ENCODE measurements around the gene KLHL29. TPM values are rescaled to one million over a fixed set of nuclear protein-coding genes. Genes with fewer than 3 reads are reported as not detected.

The KLHL29 gene
- total and polyA plus RNA-seq, 2 of the 13 experiments (the other 11 are each of a cell fraction or from before 2014, with no cell fraction given) = 0.01 TPM; not detected in 1

DNA sequence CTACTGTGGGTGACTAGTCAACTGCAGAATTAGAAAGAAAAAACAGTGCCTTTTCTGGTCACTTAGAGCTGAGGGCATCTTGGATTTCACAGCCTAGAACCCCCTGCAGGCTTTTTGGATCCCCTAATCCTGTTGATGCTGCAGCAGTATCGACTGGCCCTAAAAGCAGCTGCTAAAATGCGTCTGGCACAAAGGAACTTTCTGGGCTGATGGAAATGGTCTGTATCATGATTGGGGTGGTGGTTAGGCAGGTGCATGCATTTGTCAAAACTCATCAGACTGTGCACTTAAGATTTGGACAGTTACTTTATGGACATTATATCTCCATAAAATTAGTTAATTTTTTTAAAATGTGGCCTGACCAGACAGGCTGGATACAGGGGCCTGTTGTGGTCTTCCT, 149.8 kb downstream of the KLHL29 start (continued):
- no peak for TF ChIP-seq NPAS2 (CRISPR knock-in tag; IDR thresholded peaks at IDR 0.05; ENCODE audit: borderline replicate concordance)
- no peak for TF ChIP-seq U2AF2 (IDR thresholded peaks at IDR 0.05; ENCODE audit: low read depth, low read length)
- no peak for TF ChIP-seq JUN (CRISPR knock-in tag; IDR thresholded peaks at IDR 0.05)
- no peak for TF ChIP-seq NCOA5 (CRISPR knock-in tag; IDR thresholded peaks at IDR 0.05)
- no peak for TF ChIP-seq GTF3A (CRISPR knock-in tag; conservative IDR thresholded peaks at IDR 0.05)
- no peak for TF ChIP-seq PHF20 (CRISPR knock-in tag; IDR thresholded peaks at IDR 0.05)
- TF ChIP-seq, protein P1, sequence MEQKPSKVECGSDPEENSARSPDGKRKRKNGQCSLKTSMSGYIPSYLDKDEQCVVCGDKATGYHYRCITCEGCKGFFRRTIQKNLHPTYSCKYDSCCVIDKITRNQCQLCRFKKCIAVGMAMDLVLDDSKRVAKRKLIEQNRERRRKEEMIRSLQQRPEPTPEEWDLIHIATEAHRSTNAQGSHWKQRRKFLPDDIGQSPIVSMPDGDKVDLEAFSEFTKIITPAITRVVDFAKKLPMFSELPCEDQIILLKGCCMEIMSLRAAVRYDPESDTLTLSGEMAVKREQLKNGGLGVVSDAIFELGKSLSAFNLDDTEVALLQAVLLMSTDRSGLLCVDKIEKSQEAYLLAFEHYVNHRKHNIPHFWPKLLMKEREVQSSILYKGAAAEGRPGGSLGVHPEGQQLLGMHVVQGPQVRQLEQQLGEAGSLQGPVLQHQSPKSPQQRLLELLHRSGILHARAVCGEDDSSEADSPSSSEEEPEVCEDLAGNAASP (CRISPR knock-in tag; IDR thresholded peaks at IDR 0.05; ENCODE audit: borderline replicate concordance) = no peak
- TF ChIP-seq ZNF644 (CRISPR knock-in tag; IDR thresholded peaks at IDR 0.05; ENCODE audit: low read depth) = no peak
- no peak for TF ChIP-seq ZNF615 (CRISPR knock-in tag; IDR thresholded peaks at IDR 0.05; ENCODE audit: borderline replicate concordance)
- TF ChIP-seq ZNF839 (CRISPR knock-in tag; IDR thresholded peaks at IDR 0.05; ENCODE audit: borderline replicate concordance) = no peak
- TF ChIP-seq MED1 (CRISPR knock-in tag; IDR thresholded peaks at IDR 0.05) = no peak

DNA sequence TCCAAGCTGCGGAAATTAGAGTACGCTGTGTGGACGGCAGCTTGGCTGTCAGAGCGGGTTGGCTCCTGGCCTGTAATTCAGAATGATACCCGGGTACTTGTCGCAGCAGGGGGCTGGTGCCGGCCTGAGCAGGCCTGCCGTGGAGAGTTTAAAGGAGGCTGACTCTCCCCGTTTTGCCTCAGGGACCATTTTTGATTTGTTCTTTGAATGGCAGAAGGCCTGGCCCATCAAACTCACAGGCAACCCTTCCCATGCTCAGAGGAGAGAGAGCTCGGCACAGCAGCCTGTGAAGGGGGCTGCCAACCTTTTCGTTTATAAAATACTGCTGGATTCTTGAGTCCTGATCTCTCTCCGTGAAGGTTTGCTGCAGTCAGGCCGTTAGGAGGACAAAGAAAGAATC, 151.3 kb downstream of the KLHL29 start:
- Histone ChIP-seq H3K9ac (ENCODE audit: insufficient read depth, low read depth, low read length) (no peak overlapping the region), H2AFZ (ENCODE audit: low read length) (no peak overlapping the region), H3K27ac (ENCODE audit: extremely low read length, insufficient read depth, low read length) (no peak overlapping the region), H4K20me1 (ENCODE audit: insufficient read depth, low read length) (no peaks in the 10 kb centered on the region), H3K4me1 (ENCODE audit: insufficient read depth, low read length) (peaks cover 11% of the 10 kb centered on the region; the same call in 1 of the 2 replicates), H3K4me2 (ENCODE audit: low read depth, low read length) (no peak overlapping the region), H3K27me3 (ENCODE audit: control insufficient read depth in 1 of 2, insufficient read depth in 2 of 2, low read length in 2 of 2) (peaks cover 1 to 69% of the 10 kb centered on the region in 2 experiments), H3K9me3 (ENCODE audit: low read length) (no peaks in the 10 kb centered on the region), H3K79me2 (ENCODE audit: insufficient read depth, low read length) (no peaks in the 10 kb centered on the region), H3K4me3 (replicated peaks in 1 of 3; ENCODE audit: insufficient read depth in 1 of 3, low read depth in 2 of 3, low read length in 3 of 3) (no peak overlapping the region), H3K36me3 (replicated peaks in 1 of 2; ENCODE audit: control insufficient read depth in 1 of 2, insufficient read depth in 2 of 2, low read length in 2 of 2) (no peaks in the 10 kb centered on the region)
- no TSS peak for BruUV-seq (replicated peaks)
- 28% methylated on average over 13 of the region's 13 CpGs for WGBS (ENCODE audit: low lambda C conversion rate)
- POLR2A ChIA-PET = no interaction called here
- FAIRE-seq (no peak), DNase-seq (ENCODE audit: low spot score) (no peak), ATAC-seq (no peak)
- in situ Hi-C loops (cut with HindIII; ENCODE audit: extremely low pct_ligation_motif_present, low pct_unique_long_range_greater_than_20kb) (no loop called here), intact Hi-C loops (cut with micrococcal nuclease; ENCODE audit: unreplicated experiment) (no loop called here)
- CTCF ChIA-PET (ENCODE audit: low intra/inter-chr PET ratio, low total read pairs) = no interaction called here
- TF ChIP-seq MXD4 (CRISPR knock-in tag; IDR thresholded peaks at IDR 0.05) = no peak
- no peak for TF ChIP-seq IRX3 (CRISPR knock-in tag; IDR thresholded peaks at IDR 0.05; ENCODE audit: borderline replicate concordance, low read depth)
- TF ChIP-seq ZC3H4 (CRISPR knock-in tag; IDR thresholded peaks at IDR 0.05; ENCODE audit: borderline replicate concordance) = no peak
- TF ChIP-seq FIP1L1 (IDR thresholded peaks at IDR 0.05; ENCODE audit: borderline replicate concordance, insufficient read depth, low read depth, low read length) = no peak
- no peak for TF ChIP-seq ZSCAN25 (CRISPR knock-in tag; IDR thresholded peaks at IDR 0.05)
- TF ChIP-seq, protein P2, sequence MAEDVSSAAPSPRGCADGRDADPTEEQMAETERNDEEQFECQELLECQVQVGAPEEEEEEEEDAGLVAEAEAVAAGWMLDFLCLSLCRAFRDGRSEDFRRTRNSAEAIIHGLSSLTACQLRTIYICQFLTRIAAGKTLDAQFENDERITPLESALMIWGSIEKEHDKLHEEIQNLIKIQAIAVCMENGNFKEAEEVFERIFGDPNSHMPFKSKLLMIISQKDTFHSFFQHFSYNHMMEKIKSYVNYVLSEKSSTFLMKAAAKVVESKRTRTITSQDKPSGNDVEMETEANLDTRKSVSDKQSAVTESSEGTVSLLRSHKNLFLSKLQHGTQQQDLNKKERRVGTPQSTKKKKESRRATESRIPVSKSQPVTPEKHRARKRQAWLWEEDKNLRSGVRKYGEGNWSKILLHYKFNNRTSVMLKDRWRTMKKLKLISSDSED (CRISPR knock-in tag; IDR thresholded peaks at IDR 0.05) = no peak
- TF ChIP-seq, protein P3, sequence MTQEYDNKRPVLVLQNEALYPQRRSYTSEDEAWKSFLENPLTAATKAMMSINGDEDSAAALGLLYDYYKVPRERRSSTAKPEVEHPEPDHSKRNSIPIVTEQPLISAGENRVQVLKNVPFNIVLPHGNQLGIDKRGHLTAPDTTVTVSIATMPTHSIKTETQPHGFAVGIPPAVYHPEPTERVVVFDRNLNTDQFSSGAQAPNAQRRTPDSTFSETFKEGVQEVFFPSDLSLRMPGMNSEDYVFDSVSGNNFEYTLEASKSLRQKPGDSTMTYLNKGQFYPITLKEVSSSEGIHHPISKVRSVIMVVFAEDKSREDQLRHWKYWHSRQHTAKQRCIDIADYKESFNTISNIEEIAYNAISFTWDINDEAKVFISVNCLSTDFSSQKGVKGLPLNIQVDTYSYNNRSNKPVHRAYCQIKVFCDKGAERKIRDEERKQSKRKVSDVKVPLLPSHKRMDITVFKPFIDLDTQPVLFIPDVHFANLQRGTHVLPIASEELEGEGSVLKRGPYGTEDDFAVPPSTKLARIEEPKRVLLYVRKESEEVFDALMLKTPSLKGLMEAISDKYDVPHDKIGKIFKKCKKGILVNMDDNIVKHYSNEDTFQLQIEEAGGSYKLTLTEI (CRISPR knock-in tag; conservative IDR thresholded peaks at IDR 0.05) = no peak
- TF ChIP-seq, protein P4, sequence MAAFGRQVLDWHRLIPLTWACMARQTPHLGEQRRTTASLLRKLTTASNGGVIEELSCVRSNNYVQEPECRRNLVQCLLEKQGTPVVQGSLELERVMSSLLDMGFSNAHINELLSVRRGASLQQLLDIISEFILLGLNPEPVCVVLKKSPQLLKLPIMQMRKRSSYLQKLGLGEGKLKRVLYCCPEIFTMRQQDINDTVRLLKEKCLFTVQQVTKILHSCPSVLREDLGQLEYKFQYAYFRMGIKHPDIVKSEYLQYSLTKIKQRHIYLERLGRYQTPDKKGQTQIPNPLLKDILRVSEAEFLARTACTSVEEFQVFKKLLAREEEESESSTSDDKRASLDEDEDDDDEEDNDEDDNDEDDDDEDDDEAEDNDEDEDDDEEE (CRISPR knock-in tag; IDR thresholded peaks at IDR 0.05) = no peak
- TF ChIP-seq ETV5 (CRISPR knock-in tag; IDR thresholded peaks at IDR 0.05; ENCODE audit: borderline replicate concordance) = no peak

Measured in HepG2 (cell line).